Sciatic nerve (tissue), 2 donors: ENCODE data around the gene SYTL3. TPM values are rescaled to one million over a fixed set of nuclear protein-coding genes. Genes with fewer than 3 reads are reported as not detected.
A peak's percentile ranks its signal among the peaks of the same experiment; 100 is the strongest.
"Not testable (repeated sequence)": the region's sequence is repeated elsewhere in the genome, so short reads cannot be mapped to it uniquely, and the experiment has no call there.

Experiments used
- ATAC-seq: fragments of 200-7000 bp; cut with Tn5 transposase; one replicate; pipeline ENCODE4 v1.9.1; 2020; ENCODE audit warnings: mild to moderate bottlenecking, moderate library complexity
- DNase-seq: peaks from one replicate; pipeline ENCODE4 v3.0.0-alpha.2; 2020; ENCODE audit warnings: low spot score
- intact Hi-C: fragments of 100-400 bp; cut with DNase I; formaldehyde crosslinking; loops from one replicate; pipeline ENCODE4 v1.14.2; 2022
- total RNA-seq: library from RNA; stranded (reverse); fragmentation: NEBNext Ultra II Directional; extraction: Animal tissue kit (Norgen Biotek cat#: 25700); gene quantifications from one replicate; pipeline ENCODE4 v1.2.1, GENCODE V29; 2021
- donor health status: DM: no; HTN: no; CAD: no.
- donor health status: DM: no; HTN: no; CAD: no.

The SYTL3 gene
- total RNA-seq = 2.5 TPM

- DNase-seq (peak; percentile 68), ATAC-seq (peak; percentile 61)
- intact Hi-C loops = no loop called here
These were observed at the start of gene SYTL3 for GRCh38 chr6:158649289-158650143. SYTL3 (plus strand) TSS chr6:158650054; CDS start chr6:158663269, 13,215 bp downstream.

- intact Hi-C loops = loop anchor here (10.0 kb wide), 1 partner anchor 379 kb away; no protein-coding TSS in a partner anchor
- no peak for DNase-seq
- ATAC-seq = no peak
These were observed 46.4 kb upstream of the SYTL3 start for GRCh38 chr6:158603261-158604047.

GRCh38 chr6:158604048-158604406 is 45.8 kb upstream of the SYTL3 start:
- DNase-seq = no peak
- intact Hi-C loops = loop anchor here (10.0 kb wide), 1 partner anchor 379 kb away; no protein-coding TSS in a partner anchor

GRCh38 chr6:158605266-158605878 is 44.5 kb upstream of the SYTL3 start:
- DNase-seq (peak; percentile 73), ATAC-seq (peak; percentile 74)

More at GRCh38 chr6:158604048-158604406, 45.8 kb upstream of the SYTL3 start:
- no peak for ATAC-seq

GRCh38 chr6:158606011-158606410 is 43.8 kb upstream of the SYTL3 start:
- intact Hi-C loops = loop anchor here (10.0 kb wide), 1 partner anchor 381 kb away; no protein-coding TSS in a partner anchor
- not testable (repeated sequence) for ATAC-seq, DNase-seq

More at GRCh38 chr6:158605266-158605878, 44.5 kb upstream of the SYTL3 start:
- intact Hi-C loops = loop anchor here (10.0 kb wide), 1 partner anchor 381 kb away; no protein-coding TSS in a partner anchor

- no peak for DNase-seq
- intact Hi-C loops = loop anchor here (10.0 kb wide), 1 partner anchor 382 kb away; no protein-coding TSS in a partner anchor
- ATAC-seq = no peak
These were observed 42.9 kb upstream of the SYTL3 start for GRCh38 chr6:158606935-158607334.

- DNase-seq (peak; percentile 19), ATAC-seq (no peak)
- intact Hi-C loops = loop anchor here (10.0 kb wide), 1 partner anchor 383 kb away; no protein-coding TSS in a partner anchor
These were observed 42.3 kb upstream of the SYTL3 start for GRCh38 chr6:158607411-158608170.

- peak; percentile 49 for DNase-seq
- intact Hi-C loops = loop anchor here (10.0 kb wide), 1 partner anchor 383 kb away; no protein-coding TSS in a partner anchor
- no peak for ATAC-seq
These were observed 41.6 kb upstream of the SYTL3 start for GRCh38 chr6:158608221-158608620.

- peak; percentile 62 for ATAC-seq
- intact Hi-C loops = loop anchor here (10.0 kb wide), 1 partner anchor 385 kb away; no protein-coding TSS in a partner anchor
- no peak for DNase-seq
These were observed 40.2 kb upstream of the SYTL3 start for GRCh38 chr6:158609455-158610155.

GRCh38 chr6:158610319-158610968 is 39.4 kb upstream of the SYTL3 start:
- ATAC-seq (no peak), DNase-seq (peak; percentile 2)
- intact Hi-C loops = no loop called here

GRCh38 chr6:158611039-158611438 is 38.8 kb upstream of the SYTL3 start:
- intact Hi-C loops = no loop called here
- ATAC-seq (no peak), DNase-seq (no peak)

- no peak for DNase-seq
- no peak for ATAC-seq
- intact Hi-C loops = no loop called here
These were observed 38.1 kb upstream of the SYTL3 start for GRCh38 chr6:158611541-158612370.

GRCh38 chr6:158614606-158615005 is 35.2 kb upstream of the SYTL3 start:
- DNase-seq, intact Hi-C loops, ATAC-seq: not testable (repeated sequence)

- ATAC-seq, DNase-seq, intact Hi-C loops: not testable (repeated sequence)
These were observed 31.6 kb upstream of the SYTL3 start for GRCh38 chr6:158618289-158618688.

- no peak for DNase-seq
- no peak for ATAC-seq
These were observed 29.7 kb upstream of the SYTL3 start for GRCh38 chr6:158619922-158620801.

More at GRCh38 chr6:158619922-158620801, 29.7 kb upstream of the SYTL3 start:
- intact Hi-C loops = no loop called here
